GM19035 (cell line): Measurements from ENCODE around the gene NSUN2.
"Not testable (repeated sequence)": the region's sequence is repeated elsewhere in the genome, so short reads cannot be mapped to it uniquely, and the experiment has no call there.

Source experiments
- ATAC-seq: cut with Tn5 transposase; IDR thresholded peaks from one replicate; pipeline ENCODE4 v1.9.1; 2021; ENCODE audit not compliant: unreplicated experiment

NSUN2 gene

GRCh38 chr5:6584727-6585126 lies 48.1 kb downstream of the NSUN2 start:
- no peak for ATAC-seq

- no peak for ATAC-seq
These were observed 48.7 kb downstream of the NSUN2 start for GRCh38 chr5:6584101-6584645.

- ATAC-seq: no peak
These were observed 49.6 kb downstream of the NSUN2 start for GRCh38 chr5:6583049-6583880.

- ATAC-seq: no peak
These were observed 50.3 kb downstream of the NSUN2 start for GRCh38 chr5:6582507-6583048.

- no peak for ATAC-seq
These were observed 51.1 kb downstream of the NSUN2 start for GRCh38 chr5:6581559-6582426.

GRCh38 chr5:6581090-6581489 lies 51.8 kb downstream of the NSUN2 start:
- ATAC-seq: no peak

GRCh38 chr5:6579535-6579934 lies 53.3 kb downstream of the NSUN2 start:
- no peak for ATAC-seq

GRCh38 chr5:6578676-6579343 lies 54.0 kb downstream of the NSUN2 start:
- no peak for ATAC-seq

- ATAC-seq: no peak
These were observed 55.9 kb downstream of the NSUN2 start for GRCh38 chr5:6576861-6577501.

GRCh38 chr5:6574537-6575245 lies 58.2 kb downstream of the NSUN2 start:
- ATAC-seq: no peak

GRCh38 chr5:6574111-6574510 lies 58.7 kb downstream of the NSUN2 start:
- no peak for ATAC-seq

- no peak for ATAC-seq
These were observed 59.2 kb downstream of the NSUN2 start for GRCh38 chr5:6573651-6574101.

GRCh38 chr5:6572825-6573380 lies 59.9 kb downstream of the NSUN2 start:
- no peak for ATAC-seq

- ATAC-seq: no peak
These were observed 60.6 kb downstream of the NSUN2 start for GRCh38 chr5:6572086-6572824.

GRCh38 chr5:6571607-6572006 lies 61.2 kb downstream of the NSUN2 start:
- not testable (repeated sequence) for ATAC-seq

GRCh38 chr5:6570530-6570929 lies 62.3 kb downstream of the NSUN2 start:
- no peak for ATAC-seq

- ATAC-seq: no peak
These were observed 64.0 kb downstream of the NSUN2 start for GRCh38 chr5:6568889-6569288.

GRCh38 chr5:6568383-6568782 lies 64.5 kb downstream of the NSUN2 start:
- no peak for ATAC-seq

GRCh38 chr5:6567835-6568234 lies 65.0 kb downstream of the NSUN2 start:
- no peak for ATAC-seq
